Esophagus muscularis mucosa (tissue), 4 donors: ENCODE measurements around the gene TMEFF2. TPM values are rescaled to one million over a fixed set of nuclear protein-coding genes. Genes with fewer than 3 reads are reported as not detected.

Experiments used
- DNase-seq: peaks from one replicate; pipeline ENCODE4 v3.0.0-alpha.2; 2017; ENCODE audit errors: extremely low spot score
- H3K27ac ChIP-seq, 4 donors: fragments of 200-600 bp; sonication (generic); replicated peaks in 1 of 4; 1 replicate in 3 of 4; 2 replicates in 1 of 4; pipeline ENCODE4 v1.5.1; 2016 to 2019; ENCODE audit warnings: mild to moderate bottlenecking in 1 of 4
- H3K27me3 ChIP-seq, 4 donors: fragments of 200-600 bp; sonication (generic); one replicate each; pipeline versions ENCODE4 v1.5.1 to v1.6.0; 2016 to 2019
- H3K36me3 ChIP-seq, 4 donors: fragments of 200-600 bp; sonication (generic); one replicate each; pipeline ENCODE4 v1.5.1; 2016 to 2019
- H3K4me1 ChIP-seq, 4 donors: fragments of 200-600 bp; sonication (generic); one replicate each; pipeline ENCODE4 v1.5.1; 2016 to 2019
- H3K4me3 ChIP-seq, 4 donors: fragments of 200-600 bp; sonication (generic); 1 replicate in 2 of 4; 2 replicates in 2 of 4; pipeline ENCODE4 v1.5.1; 2016 to 2019; ENCODE audit warnings: mild to moderate bottlenecking in 4 of 4, moderate library complexity in 1 of 4
- H3K9me3 ChIP-seq, 4 donors: fragments of 200-600 bp; sonication (generic); 1 replicate in 3 of 4; 2 replicates in 1 of 4; pipeline ENCODE4 v1.5.1; 2016 to 2019
- CTCF ChIP-seq, 3 experiments: fragments of 200-600 bp in 2 of 3; fragments of 450-650 bp in 1 of 3; sonication (generic) in 2 of 3; IDR thresholded peaks; one replicate each; pipeline ENCODE4 v1.5.1; 2017 to 2019; ENCODE audit warnings: antibody characterized with exemption in 3 of 3, mild to moderate bottlenecking in 2 of 3, moderate library complexity in 1 of 3
- EP300 ChIP-seq: sonication (generic); formaldehyde crosslinking; IDR thresholded peaks from one replicate; pipeline ENCODE4 v1.6.1; 2017; ENCODE audit warnings: antibody characterized with exemption
- POLR2A ChIP-seq: fragments of 450-650 bp; IDR thresholded peaks from one replicate; pipeline ENCODE4 v1.6.1; 2017; ENCODE audit warnings: antibody characterized with exemption, moderate library complexity, mild to moderate bottlenecking, low read depth
- POLR2AphosphoS5 ChIP-seq, 2 donors: sonication (generic); formaldehyde crosslinking; IDR thresholded peaks; one replicate each; pipeline ENCODE4 v1.6.1; 2017; ENCODE audit warnings: antibody characterized with exemption in 2 of 2
- WGBS: methylation state at CpG from one replicate; pipeline ENCODE4 v1.1.5; 2018; 5-methylcytosine and 5-hydroxymethylcytosine counted together
- intact Hi-C: fragments of 100-400 bp; cut with DNase I; formaldehyde crosslinking; loops from one replicate; pipeline ENCODE4 v1.15.1; 2023
- total RNA-seq, 4 donors: library from RNA; depleted of rRNA; stranded (reverse); fragments of >200 nt; gene quantifications; one replicate each; pipeline versions ENCODE4 v1.1.0 to v1.2.1, GENCODE V29; 2016

TMEFF2 gene
- total RNA-seq, 4 donors from 2014 or later = 0.42 to 1.7 (median 0.55) TPM

GRCh38 chr2:192208848-192209247 lies 14.1 kb upstream of the TMEFF2 start:
- H3K27ac ChIP-seq = no peak overlapping the region
- no peak for TF ChIP-seq EP300
- TF ChIP-seq POLR2AphosphoS5 (IDR thresholded peaks at IDR 0.05) = no peak
- TF ChIP-seq CTCF (IDR thresholded peaks at IDR 0.05) = no peak
- no peak for TF ChIP-seq POLR2A
- H3K27me3 ChIP-seq = no peaks in the 10 kb centered on the region
- H3K4me1 ChIP-seq = no peaks in the 10 kb centered on the region
- no peaks in the 10 kb centered on the region for H3K36me3 ChIP-seq
- no peaks in the 10 kb centered on the region for H3K9me3 ChIP-seq
- H3K4me3 ChIP-seq = no peak overlapping the region
- no peak for DNase-seq
- intact Hi-C loops = no loop called here

- TF ChIP-seq POLR2AphosphoS5 (IDR thresholded peaks at IDR 0.05) (no peak), CTCF (IDR thresholded peaks at IDR 0.05) (no peak), EP300 (no peak)
- Histone ChIP-seq H3K27ac (no peak overlapping the region), H3K9me3 (no peaks in the 10 kb centered on the region), H3K4me3 (no peak overlapping the region), H3K4me1 (no peaks in the 10 kb centered on the region), H3K27me3 (peaks cover 0 to 5% (median 2%) of the 10 kb centered on the region in 4 donors), H3K36me3 (no peaks in the 10 kb centered on the region)
- intact Hi-C loops = no loop called here
- WGBS = 74% methylated on average over 9 of the region's 9 CpGs
- DNase-seq = no peak
These were observed 11.7 kb upstream of the TMEFF2 start for GRCh38 chr2:192206399-192206798.

GRCh38 chr2:192203876-192204275 lies 9.1 kb upstream of the TMEFF2 start:
- no peaks in the 10 kb centered on the region for H3K9me3 ChIP-seq
- TF ChIP-seq CTCF (IDR thresholded peaks at IDR 0.05) = no peak
- no peak for TF ChIP-seq POLR2A
- TF ChIP-seq POLR2AphosphoS5 (IDR thresholded peaks at IDR 0.05) = no peak
- no peak for TF ChIP-seq EP300
- H3K4me3 ChIP-seq = no peak overlapping the region
- peaks cover 0 to 31% (median 2%) of the 10 kb centered on the region in 4 donors for H3K27me3 ChIP-seq
- intact Hi-C loops = no loop called here
- H3K27ac ChIP-seq = no peak overlapping the region
- H3K4me1 ChIP-seq = no peaks in the 10 kb centered on the region
- DNase-seq = no peak
- 55% methylated on average over 1 of the region's 1 CpG for WGBS
- no peaks in the 10 kb centered on the region for H3K36me3 ChIP-seq

DNA sequence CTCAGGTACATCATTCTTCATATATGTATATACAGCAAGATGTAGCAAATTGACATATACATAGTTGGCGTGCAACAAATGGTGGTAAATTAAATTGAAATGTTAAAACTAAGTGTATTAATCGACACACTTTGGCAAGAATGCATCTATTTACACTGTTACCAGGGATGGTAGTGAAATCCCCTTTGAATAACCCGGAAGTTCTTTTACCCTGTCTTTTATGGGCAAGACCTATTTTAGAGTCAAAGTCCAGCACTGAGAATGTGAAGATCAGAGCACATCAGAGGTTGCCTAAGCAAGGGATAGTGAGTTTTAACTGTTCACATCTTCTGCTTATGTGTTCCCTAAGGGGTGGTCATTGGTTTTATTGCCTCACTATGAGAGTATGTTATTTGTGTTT lies 7.6 kb upstream of the TMEFF2 start:
- no peak for DNase-seq
- Histone ChIP-seq H3K9me3 (no peaks in the 10 kb centered on the region), H3K4me3 (no peak overlapping the region), H3K36me3 (no peaks in the 10 kb centered on the region), H3K4me1 (no peaks in the 10 kb centered on the region), H3K27me3 (peaks cover 0 to 46% (median 16%) of the 10 kb centered on the region in 4 donors), H3K27ac (no peak overlapping the region)
- 94% methylated on average over 3 of the region's 3 CpGs for WGBS
- no peak for TF ChIP-seq POLR2A
- no peak for TF ChIP-seq EP300
- no peak for TF ChIP-seq POLR2AphosphoS5 (IDR thresholded peaks at IDR 0.05)
- no peak for TF ChIP-seq CTCF (IDR thresholded peaks at IDR 0.05)
- intact Hi-C loops = no loop called here

GRCh38 chr2:192201116-192201515 lies 6.4 kb upstream of the TMEFF2 start:
- 100% methylated on average over 1 of the region's 1 CpG for WGBS
- DNase-seq = no peak
- Histone ChIP-seq H3K36me3 (no peaks in the 10 kb centered on the region), H3K4me1 (peaks cover 5 to 10% (median 8%) of the 10 kb centered on the region in 4 donors), H3K27ac (no peak overlapping the region), H3K4me3 (no peak overlapping the region), H3K27me3 (peaks cover 0 to 58% (median 28%) of the 10 kb centered on the region in 4 donors), H3K9me3 (no peaks in the 10 kb centered on the region)
- no peak for TF ChIP-seq POLR2A
- TF ChIP-seq POLR2AphosphoS5 (IDR thresholded peaks at IDR 0.05) = no peak
- no peak for TF ChIP-seq EP300
- intact Hi-C loops = no loop called here
